Nephron (organoid): ENCODE measurements around the gene FBN2.
A peak's percentile ranks its signal among the peaks of the same experiment; 100 is the strongest.

Experiments
- H3K27ac Mint-ChIP-seq, 3 experiments: 2 replicates each; pipeline ENCODE4 v1.8.0; 2020; ENCODE audit warnings: mixed read lengths in 3 of 3, mild to moderate bottlenecking in 2 of 3, moderate library complexity in 1 of 3
- H3K27me3 Mint-ChIP-seq: 2 replicates; pipeline ENCODE4 v1.8.0; 2021; ENCODE audit warnings: low read depth, mild to moderate bottlenecking, moderate library complexity, mixed read lengths
- H3K36me3 Mint-ChIP-seq: 2 replicates; pipeline ENCODE4 v1.8.0; 2020; ENCODE audit warnings: low read depth, mixed read lengths
- H3K4me1 Mint-ChIP-seq: 2 replicates; pipeline ENCODE4 v1.8.0; 2020; ENCODE audit warnings: mixed read lengths
- H3K4me3 Mint-ChIP-seq, 3 experiments: 2 replicates each; pipeline ENCODE4 v1.8.0; 2020; ENCODE audit warnings: mild to moderate bottlenecking in 3 of 3, mixed read lengths in 3 of 3, moderate library complexity in 2 of 3
- H3K9me3 Mint-ChIP-seq: 2 replicates; pipeline ENCODE4 v1.8.0; 2020; ENCODE audit warnings: mixed read lengths
- TF ChIP-seq, protein P1 (sequence below), 3 experiments: fragments of 200-600 bp; sonication (generic); IDR thresholded peaks; one replicate each; pipeline ENCODE4 v1.5.0; 2021; ENCODE audit warnings: antibody characterized with exemption in 3 of 3; ENCODE audit not compliant: unreplicated experiment in 3 of 3

The FBN2 gene

DNA sequence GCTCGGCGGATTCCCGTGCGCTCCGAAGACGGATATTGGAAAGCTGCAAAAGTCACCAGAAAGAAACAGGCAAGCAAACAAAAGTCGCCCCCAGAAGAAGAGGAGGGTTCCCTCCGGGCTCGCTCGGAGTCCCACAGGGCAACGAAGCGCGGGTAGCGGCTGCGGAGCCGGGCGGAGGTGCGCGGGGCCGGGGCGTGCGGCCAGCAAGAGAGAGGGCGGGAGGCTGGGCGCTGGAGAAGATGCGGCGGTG lies at the start of gene FBN2:
Gene FBN2 (minus strand): TSS at position 246 of the 250 bp plus-strand sequence. CDS start 642 bp downstream, outside the sequence.
- TF ChIP-seq, protein P1, sequence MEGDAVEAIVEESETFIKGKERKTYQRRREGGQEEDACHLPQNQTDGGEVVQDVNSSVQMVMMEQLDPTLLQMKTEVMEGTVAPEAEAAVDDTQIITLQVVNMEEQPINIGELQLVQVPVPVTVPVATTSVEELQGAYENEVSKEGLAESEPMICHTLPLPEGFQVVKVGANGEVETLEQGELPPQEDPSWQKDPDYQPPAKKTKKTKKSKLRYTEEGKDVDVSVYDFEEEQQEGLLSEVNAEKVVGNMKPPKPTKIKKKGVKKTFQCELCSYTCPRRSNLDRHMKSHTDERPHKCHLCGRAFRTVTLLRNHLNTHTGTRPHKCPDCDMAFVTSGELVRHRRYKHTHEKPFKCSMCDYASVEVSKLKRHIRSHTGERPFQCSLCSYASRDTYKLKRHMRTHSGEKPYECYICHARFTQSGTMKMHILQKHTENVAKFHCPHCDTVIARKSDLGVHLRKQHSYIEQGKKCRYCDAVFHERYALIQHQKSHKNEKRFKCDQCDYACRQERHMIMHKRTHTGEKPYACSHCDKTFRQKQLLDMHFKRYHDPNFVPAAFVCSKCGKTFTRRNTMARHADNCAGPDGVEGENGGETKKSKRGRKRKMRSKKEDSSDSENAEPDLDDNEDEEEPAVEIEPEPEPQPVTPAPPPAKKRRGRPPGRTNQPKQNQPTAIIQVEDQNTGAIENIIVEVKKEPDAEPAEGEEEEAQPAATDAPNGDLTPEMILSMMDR (IDR thresholded peaks at IDR 0.05; ENCODE audit: unreplicated experiment in 3 of 3), result no peak
- Mint-ChIP-seq H3K27ac (peak within 1 kb of the TSS; percentile 55 to 94 (median 84)), H3K4me1 (peaks cover 20% of the 10 kb centered on the region), H3K27me3 (peaks cover 10% of the 10 kb centered on the region), H3K4me3 (peak within 1 kb of the TSS; percentile 92 to 94 (median 93)), H3K9me3 (peaks cover 2% of the 10 kb centered on the region), H3K36me3 (peaks cover 16% of the 10 kb centered on the region)

- no peak overlapping the region for H3K4me3 Mint-ChIP-seq
- H3K27ac Mint-ChIP-seq, result peak overlapping the region in 1 of 3 experiments; percentile 17
- peaks cover 3% of the 10 kb centered on the region for H3K4me1 Mint-ChIP-seq
- no peaks in the 10 kb centered on the region for H3K9me3 Mint-ChIP-seq
- TF ChIP-seq, protein P1 (IDR thresholded peaks at IDR 0.05; ENCODE audit: unreplicated experiment in 3 of 3), result no peak
- H3K27me3 Mint-ChIP-seq, result no peaks in the 10 kb centered on the region
- no peaks in the 10 kb centered on the region for H3K36me3 Mint-ChIP-seq
Measured at GRCh38 chr5:128587275-128587674, 49.2 kb upstream of the FBN2 start.

- Mint-ChIP-seq H3K4me1 (no peaks in the 10 kb centered on the region), H3K27me3 (no peaks in the 10 kb centered on the region), H3K36me3 (no peaks in the 10 kb centered on the region), H3K27ac (peak overlapping the region in 1 of 3 experiments; percentile 17), H3K4me3 (no peak overlapping the region), H3K9me3 (no peaks in the 10 kb centered on the region)
- TF ChIP-seq, protein P1 (IDR thresholded peaks at IDR 0.05; ENCODE audit: unreplicated experiment in 3 of 3), result no peak
Measured at GRCh38 chr5:128586848-128587247, 48.8 kb upstream of the FBN2 start.

- Mint-ChIP-seq H3K4me3 (no peak overlapping the region), H3K27me3 (no peaks in the 10 kb centered on the region), H3K4me1 (no peaks in the 10 kb centered on the region), H3K27ac (no peak overlapping the region), H3K9me3 (no peaks in the 10 kb centered on the region), H3K36me3 (no peaks in the 10 kb centered on the region)
- TF ChIP-seq, protein P1 (IDR thresholded peaks at IDR 0.05; ENCODE audit: unreplicated experiment in 3 of 3), result no peak
Measured at GRCh38 chr5:128579639-128580038, 41.6 kb upstream of the FBN2 start.

DNA sequence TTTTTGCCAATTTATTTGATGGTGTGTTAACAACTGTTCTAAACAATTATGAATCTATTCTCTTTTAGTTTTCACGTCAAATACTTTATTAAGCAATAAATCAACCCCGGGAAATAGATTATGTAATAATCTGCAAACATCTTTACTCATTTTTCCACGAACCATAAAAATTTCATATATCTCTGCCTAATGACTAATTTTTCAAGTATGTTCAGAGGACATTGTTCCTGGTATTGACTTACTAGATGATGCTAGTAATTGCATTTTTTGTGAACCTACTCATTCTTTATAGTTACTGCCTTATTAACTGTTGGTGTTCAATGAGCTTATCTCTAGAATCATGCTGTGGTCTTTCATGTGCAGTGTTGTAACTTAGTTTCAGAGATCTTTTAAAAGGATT lies 41.0 kb upstream of the FBN2 start:
- H3K9me3 Mint-ChIP-seq, result no peaks in the 10 kb centered on the region
- H3K4me1 Mint-ChIP-seq, result no peaks in the 10 kb centered on the region
- TF ChIP-seq, protein P1 (IDR thresholded peaks at IDR 0.05; ENCODE audit: unreplicated experiment in 3 of 3), result no peak
- H3K36me3 Mint-ChIP-seq, result no peaks in the 10 kb centered on the region
- no peak overlapping the region for H3K27ac Mint-ChIP-seq
- H3K4me3 Mint-ChIP-seq, result no peak overlapping the region
- H3K27me3 Mint-ChIP-seq, result no peaks in the 10 kb centered on the region

DNA sequence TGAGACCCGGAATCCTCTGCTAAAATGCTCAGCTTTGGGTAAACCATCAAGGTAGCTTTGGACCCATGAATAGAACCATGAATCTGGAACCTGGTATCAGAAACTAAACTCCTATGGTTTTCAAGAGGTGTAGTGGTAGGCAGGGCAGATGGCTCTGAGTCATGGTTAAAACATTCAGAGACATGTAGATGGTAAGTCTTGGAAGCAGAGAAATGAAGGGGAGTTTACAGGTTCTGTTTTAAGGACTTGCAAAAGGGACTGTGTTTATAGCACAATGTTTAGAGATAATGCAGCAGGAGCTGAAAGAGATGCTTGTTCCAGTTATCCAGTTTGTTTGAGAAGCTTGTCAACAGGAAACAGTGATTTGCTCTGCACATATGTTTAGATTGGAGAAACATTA lies 36.0 kb upstream of the FBN2 start:
- TF ChIP-seq, protein P1 (IDR thresholded peaks at IDR 0.05; ENCODE audit: unreplicated experiment in 3 of 3), result no peak
- H3K4me1 Mint-ChIP-seq, result peaks cover 9% of the 10 kb centered on the region
- H3K27ac Mint-ChIP-seq, result no peak overlapping the region
- no peak overlapping the region for H3K4me3 Mint-ChIP-seq
- no peaks in the 10 kb centered on the region for H3K27me3 Mint-ChIP-seq
- no peaks in the 10 kb centered on the region for H3K9me3 Mint-ChIP-seq
- H3K36me3 Mint-ChIP-seq, result no peaks in the 10 kb centered on the region
